ENCODE measurements around the gene DTX2.
"Not testable (repeated sequence)": the region's sequence is repeated elsewhere in the genome, so short reads cannot be mapped to it uniquely, and the experiment has no call there.

The DTX2 gene

GRCh38 chr7:76437873-76438272 lies 23.6 kb upstream of the DTX2 start:
- TF ChIP-seq, protein P1, sequence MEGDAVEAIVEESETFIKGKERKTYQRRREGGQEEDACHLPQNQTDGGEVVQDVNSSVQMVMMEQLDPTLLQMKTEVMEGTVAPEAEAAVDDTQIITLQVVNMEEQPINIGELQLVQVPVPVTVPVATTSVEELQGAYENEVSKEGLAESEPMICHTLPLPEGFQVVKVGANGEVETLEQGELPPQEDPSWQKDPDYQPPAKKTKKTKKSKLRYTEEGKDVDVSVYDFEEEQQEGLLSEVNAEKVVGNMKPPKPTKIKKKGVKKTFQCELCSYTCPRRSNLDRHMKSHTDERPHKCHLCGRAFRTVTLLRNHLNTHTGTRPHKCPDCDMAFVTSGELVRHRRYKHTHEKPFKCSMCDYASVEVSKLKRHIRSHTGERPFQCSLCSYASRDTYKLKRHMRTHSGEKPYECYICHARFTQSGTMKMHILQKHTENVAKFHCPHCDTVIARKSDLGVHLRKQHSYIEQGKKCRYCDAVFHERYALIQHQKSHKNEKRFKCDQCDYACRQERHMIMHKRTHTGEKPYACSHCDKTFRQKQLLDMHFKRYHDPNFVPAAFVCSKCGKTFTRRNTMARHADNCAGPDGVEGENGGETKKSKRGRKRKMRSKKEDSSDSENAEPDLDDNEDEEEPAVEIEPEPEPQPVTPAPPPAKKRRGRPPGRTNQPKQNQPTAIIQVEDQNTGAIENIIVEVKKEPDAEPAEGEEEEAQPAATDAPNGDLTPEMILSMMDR (IDR thresholded peaks at IDR 0.05; ENCODE audit: extremely low read depth, insufficient read depth, missing control alignments), result peak; percentile 76
- in situ Hi-C loops (cut with MboI; ENCODE audit: low pct_unique_long_range_greater_than_20kb, low sequenced_read_pairs, unreplicated experiment); DNase-seq (ENCODE audit: low spot score): not testable (repeated sequence)

- DNase-seq (ENCODE audit: low spot score); in situ Hi-C loops (cut with MboI; ENCODE audit: low pct_unique_long_range_greater_than_20kb, low sequenced_read_pairs, unreplicated experiment): not testable (repeated sequence)
Measured at GRCh38 chr7:76439120-76439888, 22.2 kb upstream of the DTX2 start.

DNA sequence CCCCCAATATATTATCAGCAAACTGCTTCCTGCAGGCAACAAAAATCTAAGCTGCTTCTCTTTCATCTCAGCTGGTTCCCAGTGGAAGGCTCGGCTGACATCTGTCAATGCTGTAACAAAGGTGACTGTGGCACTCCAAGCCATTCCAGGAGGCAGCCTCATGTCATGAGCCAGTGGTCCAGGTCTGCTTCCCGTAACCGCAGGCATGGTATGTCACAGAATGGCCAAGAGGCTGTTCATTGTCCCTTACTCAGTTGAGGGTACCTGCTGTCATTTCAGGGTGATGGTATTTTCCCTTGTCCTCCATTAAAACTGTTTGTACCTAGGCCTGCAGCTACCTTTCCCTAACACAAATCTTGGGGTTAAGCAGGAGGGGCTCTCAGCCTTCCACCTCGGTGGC lies 21.1 kb upstream of the DTX2 start:
- DNase-seq (ENCODE audit: low spot score); in situ Hi-C loops (cut with MboI; ENCODE audit: low pct_unique_long_range_greater_than_20kb, low sequenced_read_pairs, unreplicated experiment): not testable (repeated sequence)

- in situ Hi-C loops (cut with MboI; ENCODE audit: low pct_unique_long_range_greater_than_20kb, low sequenced_read_pairs, unreplicated experiment); DNase-seq (ENCODE audit: low spot score): not testable (repeated sequence)
Measured at GRCh38 chr7:76441792-76442191, 19.7 kb upstream of the DTX2 start.

DNA sequence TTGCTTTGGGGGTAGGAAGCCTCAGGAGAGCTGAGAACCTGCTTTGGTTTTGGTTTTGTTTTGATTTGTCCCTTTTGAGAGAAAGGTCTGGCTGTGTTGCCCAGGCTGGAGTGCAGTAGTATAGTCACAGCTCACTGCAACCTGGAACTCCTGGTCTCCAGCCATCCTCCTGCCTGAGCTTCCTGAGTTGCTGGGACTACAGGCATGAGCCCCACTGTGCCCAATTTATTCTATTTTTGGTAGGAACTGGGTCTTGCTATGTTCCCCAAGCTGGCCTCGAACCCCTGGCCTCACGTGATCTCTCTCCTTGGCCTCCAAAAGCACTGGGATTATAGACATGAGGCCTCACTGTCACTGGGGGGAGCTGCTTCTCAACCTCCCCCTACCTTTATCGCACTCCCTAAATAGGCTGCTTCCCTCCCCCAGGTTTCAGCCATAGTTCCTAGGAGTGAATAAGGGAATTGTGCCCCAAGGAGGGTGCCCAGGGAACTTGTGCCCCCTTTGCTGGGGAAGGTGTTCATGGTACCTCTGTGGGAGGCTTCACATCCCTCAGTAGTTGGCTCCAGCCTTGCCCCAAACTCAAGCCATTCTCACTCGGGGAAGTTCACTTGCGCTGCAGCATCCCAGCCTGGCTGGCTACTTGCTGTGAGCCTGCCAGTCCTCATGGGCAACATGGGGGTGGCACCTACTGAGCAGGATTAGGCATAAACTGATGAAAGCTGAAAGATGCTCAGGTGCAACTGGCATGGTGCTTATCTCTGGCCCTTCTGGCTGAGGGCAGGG lies 18.7 kb upstream of the DTX2 start:
- in situ Hi-C loops (cut with MboI; ENCODE audit: low pct_unique_long_range_greater_than_20kb, low sequenced_read_pairs, unreplicated experiment); DNase-seq (ENCODE audit: low spot score): not testable (repeated sequence)

GRCh38 chr7:76443846-76444245 lies 17.7 kb upstream of the DTX2 start:
- DNase-seq (ENCODE audit: low spot score); in situ Hi-C loops (cut with MboI; ENCODE audit: low pct_unique_long_range_greater_than_20kb, low sequenced_read_pairs, unreplicated experiment): not testable (repeated sequence)

- in situ Hi-C loops (cut with MboI; ENCODE audit: low pct_unique_long_range_greater_than_20kb, low sequenced_read_pairs, unreplicated experiment); DNase-seq (ENCODE audit: low spot score): not testable (repeated sequence)
Measured at GRCh38 chr7:76445577-76446008, 15.9 kb upstream of the DTX2 start.

- in situ Hi-C loops (cut with MboI; ENCODE audit: low pct_unique_long_range_greater_than_20kb, low sequenced_read_pairs, unreplicated experiment); DNase-seq (ENCODE audit: low spot score): not testable (repeated sequence)
Measured at GRCh38 chr7:76457017-76457416, 4.5 kb upstream of the DTX2 start.

GRCh38 chr7:76458504-76458903 lies 3.0 kb upstream of the DTX2 start:
- in situ Hi-C loops (cut with MboI; ENCODE audit: low pct_unique_long_range_greater_than_20kb, low sequenced_read_pairs, unreplicated experiment); DNase-seq (ENCODE audit: low spot score): not testable (repeated sequence)

- in situ Hi-C loops (cut with MboI; ENCODE audit: low pct_unique_long_range_greater_than_20kb, low sequenced_read_pairs, unreplicated experiment), result not testable (repeated sequence)
Measured at GRCh38 chr7:76460767-76461166, 742 bp upstream of the DTX2 start.

DNA sequence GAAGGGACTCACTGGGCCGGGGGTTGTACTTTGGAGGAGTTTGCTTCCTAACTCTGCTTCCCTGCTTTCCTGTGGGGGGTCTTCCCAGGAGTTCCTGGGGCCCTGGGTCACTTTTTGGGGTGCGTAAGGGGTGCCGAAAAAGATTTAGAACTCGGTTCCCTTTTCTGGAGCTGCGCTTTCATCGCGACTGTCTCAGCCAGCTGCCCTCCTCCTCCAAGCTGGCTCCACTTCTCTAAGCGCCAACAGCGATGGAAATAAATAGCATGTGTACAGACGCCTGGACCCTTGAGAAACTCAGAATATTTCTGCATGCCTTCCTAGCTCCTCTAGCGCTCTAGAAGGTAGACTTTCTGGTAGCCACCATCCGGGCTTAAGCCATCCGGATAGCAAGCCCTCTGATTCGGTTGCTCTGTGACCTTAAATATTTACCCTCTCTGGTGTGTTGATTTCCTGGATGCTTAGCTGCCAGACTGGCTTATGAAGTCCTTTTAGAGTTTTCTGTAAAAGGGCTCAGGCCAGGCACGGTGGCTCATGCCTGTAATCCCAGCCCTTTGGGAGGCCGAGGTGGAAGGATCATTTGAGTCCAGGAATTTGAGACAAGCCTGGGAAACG lies 868 bp downstream of the DTX2 start:
- in situ Hi-C loops (cut with MboI; ENCODE audit: low pct_unique_long_range_greater_than_20kb, low sequenced_read_pairs, unreplicated experiment), result not testable (repeated sequence)

More at GRCh38 chr7:76460767-76461166, 742 bp upstream of the DTX2 start:
- DNase-seq (ENCODE audit: low spot score), result not testable (repeated sequence)

DNA sequence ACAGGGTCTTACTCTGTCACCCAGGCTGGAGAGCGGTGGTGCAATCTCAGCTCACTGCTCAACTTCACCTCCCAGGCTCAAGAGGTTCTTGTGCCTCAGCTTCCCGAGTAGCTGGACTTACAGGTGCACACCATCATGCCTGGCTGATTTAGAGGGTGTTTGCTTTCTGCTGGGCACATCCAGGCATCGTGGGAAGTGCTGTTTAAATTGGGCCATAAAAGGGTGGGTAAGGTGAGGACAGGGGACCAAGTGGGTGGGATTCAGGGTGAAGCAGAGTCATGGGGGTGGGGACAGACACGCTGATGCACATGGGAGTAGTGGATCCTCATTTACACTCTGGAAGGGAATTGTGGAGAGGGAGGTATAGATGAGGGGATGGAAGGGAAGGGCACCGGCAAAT lies 3.5 kb downstream of the DTX2 start:
- in situ Hi-C loops (cut with MboI; ENCODE audit: low pct_unique_long_range_greater_than_20kb, low sequenced_read_pairs, unreplicated experiment); DNase-seq (ENCODE audit: low spot score): not testable (repeated sequence)

More for the DNA sequence above, 868 bp downstream of the DTX2 start:
- not testable (repeated sequence) for DNase-seq (ENCODE audit: low spot score)

- in situ Hi-C loops (cut with MboI; ENCODE audit: low pct_unique_long_range_greater_than_20kb, low sequenced_read_pairs, unreplicated experiment); DNase-seq (ENCODE audit: low spot score): not testable (repeated sequence)
Measured at GRCh38 chr7:76465950-76466349, 4.4 kb downstream of the DTX2 start.

- in situ Hi-C loops (cut with MboI; ENCODE audit: low pct_unique_long_range_greater_than_20kb, low sequenced_read_pairs, unreplicated experiment); DNase-seq (ENCODE audit: low spot score): not testable (repeated sequence)
Measured at GRCh38 chr7:76467743-76468404, 6.4 kb downstream of the DTX2 start.

GRCh38 chr7:76471556-76472221 lies 10.2 kb downstream of the DTX2 start:
- in situ Hi-C loops (cut with MboI; ENCODE audit: low pct_unique_long_range_greater_than_20kb, low sequenced_read_pairs, unreplicated experiment); DNase-seq (ENCODE audit: low spot score): not testable (repeated sequence)

GRCh38 chr7:76473097-76473496 lies 11.6 kb downstream of the DTX2 start:
- in situ Hi-C loops (cut with MboI; ENCODE audit: low pct_unique_long_range_greater_than_20kb, low sequenced_read_pairs, unreplicated experiment), result not testable (repeated sequence)

More at GRCh38 chr7:76473097-76473496, 11.6 kb downstream of the DTX2 start:
- DNase-seq (ENCODE audit: low spot score), result not testable (repeated sequence)
